H9 (cell line): ENCODE data around the gene NME5. TPM values are rescaled to one million over a fixed set of nuclear protein-coding genes. Genes with fewer than 3 reads are reported as not detected.

Experiments used
- DNase-seq: peaks from one replicate; pipeline ENCODE4 v3.0.0-alpha.2; 2017
- H2AFZ ChIP-seq: one replicate; pipeline ENCODE4 v1.6.1; 2013; ENCODE audit warnings: mild to moderate bottlenecking, low read length, control low read depth, moderate library complexity
- H2AK5ac ChIP-seq: 2 replicates; pipeline ENCODE4 v1.6.1; 2013; ENCODE audit warnings: low read length, control low read depth, mixed read lengths; ENCODE audit not compliant: insufficient read length
- H2BK120ac ChIP-seq: one replicate; pipeline ENCODE4 v1.6.1; 2013; ENCODE audit warnings: low read depth, mild to moderate bottlenecking, low read length, control low read depth, inconsistent platforms; ENCODE audit not compliant: poor library complexity, severe bottlenecking
- H2BK12ac ChIP-seq: 2 replicates; pipeline ENCODE4 v1.6.1; 2013; ENCODE audit warnings: low read length, control low read depth, mixed read lengths, low read depth; ENCODE audit not compliant: insufficient read length
- H2BK15ac ChIP-seq: 2 replicates; pipeline ENCODE4 v1.6.1; 2013; ENCODE audit warnings: low read depth, low read length, control low read depth
- H2BK20ac ChIP-seq: one replicate; pipeline ENCODE4 v1.6.1; 2013; ENCODE audit warnings: low read depth, mild to moderate bottlenecking, low read length, control low read depth, inconsistent platforms; ENCODE audit not compliant: poor library complexity, severe bottlenecking
- H2BK5ac ChIP-seq: 2 replicates; pipeline ENCODE4 v1.6.1; 2013; ENCODE audit warnings: low read length, control low read depth, mixed read lengths; ENCODE audit not compliant: insufficient read length
- H3K14ac ChIP-seq: 2 replicates; pipeline ENCODE4 v1.6.1; 2013; ENCODE audit warnings: low read length, control low read depth; ENCODE audit not compliant: insufficient read depth
- H3K18ac ChIP-seq: 2 replicates; pipeline ENCODE4 v1.6.1; 2013; ENCODE audit warnings: low read depth, mild to moderate bottlenecking, mixed read lengths, low read length, control low read depth; ENCODE audit not compliant: insufficient read length
- H3K23ac ChIP-seq: 2 replicates; pipeline ENCODE4 v1.6.1; 2013; ENCODE audit warnings: low read length, control low read depth, mixed read lengths, low read depth; ENCODE audit not compliant: insufficient read length
- H3K23me2 ChIP-seq: 2 replicates; pipeline ENCODE4 v1.6.1; 2013; ENCODE audit warnings: low read depth, mild to moderate bottlenecking, mixed read lengths, low read length, control low read depth; ENCODE audit not compliant: insufficient read length, poor library complexity, severe bottlenecking
- H3K27ac ChIP-seq: 2 replicates; pipeline ENCODE4 v1.5.1; 2013; ENCODE audit warnings: low read length, control low read depth, mixed read lengths, low read depth; ENCODE audit not compliant: insufficient read length
- H3K27me3 ChIP-seq: 2 replicates; pipeline ENCODE4 v1.6.1; 2013; ENCODE audit warnings: low read length, control low read depth, inconsistent platforms; ENCODE audit not compliant: insufficient read depth
- H3K4ac ChIP-seq: 2 replicates; pipeline ENCODE4 v1.6.1; 2013; ENCODE audit warnings: low read depth, mild to moderate bottlenecking, control low read depth, inconsistent platforms, low read length, moderate library complexity
- H3K4me1 ChIP-seq: 2 replicates; pipeline ENCODE4 v1.6.1; 2013; ENCODE audit warnings: low read length, control low read depth, inconsistent platforms; ENCODE audit not compliant: insufficient read depth
- H3K4me2 ChIP-seq: 2 replicates; pipeline ENCODE4 v1.6.1; 2013; ENCODE audit warnings: low read length, control low read depth, mixed read lengths; ENCODE audit not compliant: insufficient read length, insufficient read depth
- H3K56ac ChIP-seq: 2 replicates; pipeline ENCODE4 v1.6.1; 2013; ENCODE audit warnings: low read depth, mild to moderate bottlenecking, mixed read lengths, low read length, control low read depth; ENCODE audit not compliant: insufficient read length
- H3K79me1 ChIP-seq: 2 replicates; pipeline ENCODE4 v1.6.1; 2013; ENCODE audit warnings: low read depth, mild to moderate bottlenecking, moderate library complexity, low read length, control low read depth, inconsistent platforms; ENCODE audit not compliant: insufficient read depth, poor library complexity, severe bottlenecking
- H3K79me2 ChIP-seq: 2 replicates; pipeline ENCODE4 v1.6.1; 2013; ENCODE audit warnings: low read length, control low read depth, inconsistent platforms; ENCODE audit not compliant: insufficient read depth
- H3K9ac ChIP-seq: 2 replicates; pipeline ENCODE4 v1.6.1; 2013; ENCODE audit warnings: low read length, control low read depth, mixed read lengths; ENCODE audit not compliant: insufficient read length; ENCODE audit errors: extremely low read depth
- H3K9me3 ChIP-seq: one replicate; pipeline ENCODE4 v1.6.1; 2013; ENCODE audit warnings: low read depth, low read length, inconsistent platforms; ENCODE audit not compliant: control insufficient read depth
- H3T11ph ChIP-seq: one replicate; pipeline ENCODE4 v1.6.1; 2013; ENCODE audit warnings: mild to moderate bottlenecking, low read length, control low read depth, inconsistent platforms
- H4K20me1 ChIP-seq: one replicate; pipeline ENCODE4 v1.6.1; 2013; ENCODE audit not compliant: control insufficient read depth, insufficient read length, insufficient read depth
- H4K5ac ChIP-seq: 2 replicates; pipeline ENCODE4 v1.6.1; 2013; ENCODE audit warnings: low read depth, mild to moderate bottlenecking, mixed read lengths, low read length, control low read depth; ENCODE audit not compliant: insufficient read length
- H4K8ac ChIP-seq: replicated peaks from 2 replicates; pipeline ENCODE4 v1.6.1; 2013; ENCODE audit warnings: low read length, control low read depth, mixed read lengths, low read depth; ENCODE audit not compliant: insufficient read length
- H4K91ac ChIP-seq: 2 replicates; pipeline ENCODE4 v1.6.1; 2013; ENCODE audit warnings: low read depth, mild to moderate bottlenecking, moderate library complexity, mixed read lengths, low read length, control low read depth; ENCODE audit not compliant: insufficient read length
- H3K27ac Mint-ChIP-seq, 3 experiments: 2 replicates in 2 of 3; 3 replicates in 1 of 3; pipeline ENCODE4 v1.8.0; 2020 to 2021; ENCODE audit warnings: mixed read lengths in 3 of 3, mild to moderate bottlenecking in 1 of 3, moderate library complexity in 1 of 3
- H3K27me3 Mint-ChIP-seq: 2 replicates; pipeline ENCODE4 v1.8.0; 2021; ENCODE audit warnings: low read depth, mild to moderate bottlenecking, moderate library complexity, mixed read lengths
- H3K36me3 Mint-ChIP-seq, 3 experiments: 2 replicates in 2 of 3; 3 replicates in 1 of 3; pipeline ENCODE4 v1.8.0; 2020 to 2021; ENCODE audit warnings: low read depth in 3 of 3, mixed read lengths in 3 of 3; ENCODE audit not compliant: insufficient read depth in 1 of 3
- H3K4me1 Mint-ChIP-seq, 2 experiments: 2 replicates each; pipeline ENCODE4 v1.8.0; 2020; ENCODE audit warnings: mixed read lengths in 2 of 2
- H3K4me3 Mint-ChIP-seq, 2 experiments: 2 replicates in 1 of 2; 3 replicates in 1 of 2; pipeline ENCODE4 v1.8.0; 2020 to 2021; ENCODE audit warnings: mild to moderate bottlenecking in 2 of 2, mixed read lengths in 2 of 2, moderate library complexity in 1 of 2
- H3K9me3 Mint-ChIP-seq, 2 experiments: 2 replicates in 1 of 2; 3 replicates in 1 of 2; pipeline ENCODE4 v1.8.0; 2020; ENCODE audit warnings: mild to moderate bottlenecking in 2 of 2, mixed read lengths in 2 of 2, moderate library complexity in 1 of 2
- WGBS: extraction: QIAGEN DNeasy Blood & Tissue Kit; methylation state at CpG from one replicate; pipeline ENCODE4 v1.1.7; 2013; ENCODE audit warnings: missing lambda C conversion rate, low lambda C conversion rate, mixed read lengths; ENCODE audit not compliant: insufficient read length; ENCODE audit errors: extremely low coverage; 5-methylcytosine and 5-hydroxymethylcytosine counted together
- total RNA-seq: library from RNA; stranded (reverse); gene quantifications from 2 replicates; pipeline ENCODE4 v1.2.1, GENCODE V29; 2021
- TF ChIP-seq, protein P1 (sequence below): fragments of 200-600 bp; sonication (generic); conservative IDR thresholded peaks from 3 replicates; pipeline ENCODE4 v1.8.0; 2021; ENCODE audit warnings: antibody characterized with exemption, mild to moderate bottlenecking

NME5 gene
- total RNA-seq, 1 experiment from 2014 or later: 0.96 TPM

DNA sequence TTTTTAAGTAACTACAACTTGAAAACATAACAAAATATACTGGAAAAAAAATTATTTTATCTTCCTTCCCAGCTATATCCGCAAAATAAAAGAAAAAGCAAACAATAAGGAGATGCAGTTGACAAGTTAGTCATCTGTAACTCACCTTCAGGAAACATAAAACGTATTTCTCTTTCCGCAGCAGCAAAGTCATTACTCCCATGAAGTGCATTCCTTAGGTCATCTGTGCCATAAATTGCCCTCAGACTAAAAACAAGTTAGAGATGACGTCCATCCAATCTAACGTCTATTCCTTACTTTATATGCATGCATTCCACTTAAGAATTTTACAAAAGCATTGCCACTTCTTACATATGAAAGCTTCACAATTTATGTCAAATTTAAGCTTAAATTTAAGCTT lies 10.9 kb downstream of the NME5 start:
- H3K36me3 Mint-ChIP-seq: no peaks in the 10 kb centered on the region
- H3K4me1 ChIP-seq: no peaks in the 10 kb centered on the region
- no peaks in the 10 kb centered on the region for H3K79me1 ChIP-seq
- H3K27ac Mint-ChIP-seq: no peak overlapping the region
- H3K4me1 Mint-ChIP-seq: peaks cover 2% of the 10 kb centered on the region in 2 experiments; a peak in 3 of 4 replicates
- H3K9me3 ChIP-seq: no peaks in the 10 kb centered on the region
- no peak overlapping the region for H3K4me2 ChIP-seq
- no peak overlapping the region for H3K56ac ChIP-seq
- no peaks in the 10 kb centered on the region for H3K79me2 ChIP-seq
- no peak overlapping the region for H3K18ac ChIP-seq
- no peak overlapping the region for H3K23ac ChIP-seq
- peaks cover 8% of the 10 kb centered on the region; the same call in 1 of the 2 replicates for H3K27me3 Mint-ChIP-seq
- H3K4me3 Mint-ChIP-seq: no peak overlapping the region
- no peak overlapping the region for H3K4ac ChIP-seq
- H3K23me2 ChIP-seq: no peaks in the 10 kb centered on the region
- H3K14ac ChIP-seq: no peak overlapping the region
- no peaks in the 10 kb centered on the region for H3K27me3 ChIP-seq
- H2BK15ac ChIP-seq: no peak overlapping the region
- H3K27ac ChIP-seq: no peak overlapping the region
- no peak overlapping the region for H3T11ph ChIP-seq
- H2BK5ac ChIP-seq: no peak overlapping the region
- no peak overlapping the region for H2AK5ac ChIP-seq
- no peak overlapping the region for H3K9ac ChIP-seq
- H2AFZ ChIP-seq: no peak overlapping the region
- H2BK20ac ChIP-seq: no peak overlapping the region
- no peak overlapping the region for H2BK120ac ChIP-seq
- no peaks in the 10 kb centered on the region for H4K20me1 ChIP-seq
- no CpG with 5 or more reads among the region's 5 CpGs for WGBS
- no peaks in the 10 kb centered on the region; a peak in 1 of 5 replicates for H3K9me3 Mint-ChIP-seq
- no peak overlapping the region for H4K5ac ChIP-seq
- H2BK12ac ChIP-seq: no peak overlapping the region
- no peak for DNase-seq
- TF ChIP-seq, protein P1, sequence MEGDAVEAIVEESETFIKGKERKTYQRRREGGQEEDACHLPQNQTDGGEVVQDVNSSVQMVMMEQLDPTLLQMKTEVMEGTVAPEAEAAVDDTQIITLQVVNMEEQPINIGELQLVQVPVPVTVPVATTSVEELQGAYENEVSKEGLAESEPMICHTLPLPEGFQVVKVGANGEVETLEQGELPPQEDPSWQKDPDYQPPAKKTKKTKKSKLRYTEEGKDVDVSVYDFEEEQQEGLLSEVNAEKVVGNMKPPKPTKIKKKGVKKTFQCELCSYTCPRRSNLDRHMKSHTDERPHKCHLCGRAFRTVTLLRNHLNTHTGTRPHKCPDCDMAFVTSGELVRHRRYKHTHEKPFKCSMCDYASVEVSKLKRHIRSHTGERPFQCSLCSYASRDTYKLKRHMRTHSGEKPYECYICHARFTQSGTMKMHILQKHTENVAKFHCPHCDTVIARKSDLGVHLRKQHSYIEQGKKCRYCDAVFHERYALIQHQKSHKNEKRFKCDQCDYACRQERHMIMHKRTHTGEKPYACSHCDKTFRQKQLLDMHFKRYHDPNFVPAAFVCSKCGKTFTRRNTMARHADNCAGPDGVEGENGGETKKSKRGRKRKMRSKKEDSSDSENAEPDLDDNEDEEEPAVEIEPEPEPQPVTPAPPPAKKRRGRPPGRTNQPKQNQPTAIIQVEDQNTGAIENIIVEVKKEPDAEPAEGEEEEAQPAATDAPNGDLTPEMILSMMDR: no peak
- no peak overlapping the region for H4K8ac ChIP-seq
- no peak overlapping the region for H4K91ac ChIP-seq
